Measurements from ENCODE around the gene JAKMIP1.

The JAKMIP1 gene

DNA sequence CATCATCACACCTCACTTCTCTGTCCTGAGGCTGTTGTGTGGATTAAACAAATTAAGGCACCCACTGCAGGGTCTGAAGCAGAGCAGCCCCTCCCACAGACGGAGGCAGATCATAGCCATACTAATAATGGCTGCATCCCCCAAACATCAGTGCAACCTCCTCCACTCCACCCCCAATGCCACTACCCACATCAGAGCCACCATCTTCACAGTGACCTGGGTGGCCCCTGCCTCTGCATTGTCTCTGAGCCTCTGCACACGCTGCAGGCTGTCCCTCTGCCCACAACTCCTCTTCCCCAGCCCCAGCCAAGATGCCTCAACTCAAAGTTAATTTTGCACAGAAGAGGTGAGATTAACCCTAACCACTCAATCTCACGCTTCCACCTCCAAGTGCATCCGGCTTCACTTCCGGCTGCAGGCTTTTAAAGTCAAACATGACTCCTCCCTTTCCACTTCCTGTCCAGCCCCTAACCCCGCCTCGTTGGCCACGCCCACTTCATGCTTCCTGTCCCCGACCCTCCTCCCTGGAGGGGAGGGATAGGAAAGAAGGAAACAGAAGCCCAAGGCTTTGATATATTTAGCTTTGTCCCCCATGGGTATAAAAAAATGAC is 22.7 kb downstream of the JAKMIP1 start:
- peak; percentile 17 for DNase-seq

DNA sequence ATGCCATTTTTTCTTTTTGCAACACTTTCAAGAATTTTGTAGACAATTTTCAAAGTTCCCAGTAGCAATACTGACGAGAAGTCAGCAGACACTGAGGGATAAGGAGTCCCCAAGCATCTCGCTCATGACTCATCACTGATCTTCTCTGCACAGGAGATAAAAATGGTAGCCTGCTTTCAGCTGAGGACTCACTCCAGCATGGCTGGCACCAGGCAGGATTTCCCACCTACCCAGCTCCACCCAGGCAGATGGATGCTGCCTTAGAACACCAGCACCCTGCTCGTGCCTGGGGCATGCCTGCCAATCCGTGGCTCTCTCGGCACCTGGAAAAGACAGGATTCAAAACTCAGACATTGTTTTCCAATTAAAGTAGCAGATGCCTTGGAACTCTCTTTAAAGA is 24.9 kb downstream of the JAKMIP1 start:
- no peak for DNase-seq

DNA sequence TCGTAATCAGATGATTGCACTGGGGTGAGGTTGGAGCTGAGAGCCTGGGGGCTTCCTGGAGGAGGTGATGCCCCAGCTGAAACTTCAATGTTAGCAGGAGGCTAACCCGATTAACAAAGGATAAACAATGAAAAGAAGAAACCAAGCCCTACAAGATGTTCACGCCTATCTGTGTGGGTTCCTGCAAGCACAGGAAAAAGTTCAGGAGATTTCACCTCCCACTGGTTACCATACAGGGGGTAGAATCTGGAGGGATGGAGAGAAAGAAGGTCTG is 27.5 kb downstream of the JAKMIP1 start:
- DNase-seq: no peak

DNA sequence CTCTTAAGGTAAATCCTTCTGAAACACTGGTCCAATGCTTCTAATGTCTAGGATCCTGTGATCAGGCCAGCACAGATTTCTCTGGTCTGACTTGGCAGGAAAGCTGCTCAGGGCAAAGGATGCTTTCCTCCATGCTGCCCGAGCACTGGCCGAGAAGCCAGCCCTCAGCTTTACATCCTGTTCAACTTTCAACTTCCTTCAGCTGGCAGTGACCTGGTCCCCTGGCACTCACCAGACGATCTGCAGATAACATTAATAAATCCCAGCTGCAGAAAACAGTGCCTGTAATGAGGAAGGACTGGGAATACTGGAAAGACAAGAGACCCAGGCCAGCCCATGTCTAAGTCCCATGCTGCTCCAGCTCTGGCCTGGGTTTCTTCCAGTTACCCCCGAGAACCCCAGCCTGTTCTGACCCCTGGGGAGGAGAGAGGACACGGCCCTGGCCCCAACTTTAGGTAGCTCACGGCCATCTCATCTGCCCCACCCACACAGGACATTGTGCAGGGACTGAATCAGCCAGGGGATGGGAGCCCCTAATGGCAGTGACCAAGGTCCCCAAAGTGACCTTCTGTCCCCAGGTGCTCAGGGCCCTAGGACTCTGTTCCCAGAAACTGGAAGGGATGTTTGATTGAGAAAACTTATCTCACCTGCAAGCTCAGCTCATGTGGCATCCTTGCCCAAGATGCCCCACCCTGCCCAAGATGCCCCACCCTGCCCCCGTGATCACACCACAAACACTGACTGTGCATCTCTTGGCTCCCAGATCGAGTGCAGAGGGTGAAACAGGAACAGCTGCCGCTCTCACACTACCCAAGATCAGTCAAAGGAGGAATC is 28.0 kb downstream of the JAKMIP1 start:
- peak; percentile 8 for DNase-seq

DNA sequence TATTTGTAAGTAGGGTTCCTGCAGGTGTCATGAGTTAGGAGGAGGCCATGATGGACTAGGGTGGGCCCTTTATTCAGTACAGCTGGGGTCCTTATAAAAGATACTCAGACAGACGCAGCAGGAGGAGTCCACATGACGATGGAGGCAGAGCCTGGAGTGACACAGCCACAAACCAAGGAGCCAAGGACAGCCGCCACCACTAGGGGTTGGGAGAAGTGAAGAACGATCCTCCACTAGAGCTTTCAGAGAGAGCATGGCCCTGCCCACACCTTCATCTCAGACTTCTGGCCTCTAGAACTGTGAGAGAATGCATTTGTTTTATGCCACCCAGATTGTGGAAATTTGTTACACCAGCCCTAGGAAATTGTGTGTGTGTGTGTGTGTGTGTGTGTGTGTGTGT is 31.1 kb downstream of the JAKMIP1 start:
- DNase-seq: no peak

DNA sequence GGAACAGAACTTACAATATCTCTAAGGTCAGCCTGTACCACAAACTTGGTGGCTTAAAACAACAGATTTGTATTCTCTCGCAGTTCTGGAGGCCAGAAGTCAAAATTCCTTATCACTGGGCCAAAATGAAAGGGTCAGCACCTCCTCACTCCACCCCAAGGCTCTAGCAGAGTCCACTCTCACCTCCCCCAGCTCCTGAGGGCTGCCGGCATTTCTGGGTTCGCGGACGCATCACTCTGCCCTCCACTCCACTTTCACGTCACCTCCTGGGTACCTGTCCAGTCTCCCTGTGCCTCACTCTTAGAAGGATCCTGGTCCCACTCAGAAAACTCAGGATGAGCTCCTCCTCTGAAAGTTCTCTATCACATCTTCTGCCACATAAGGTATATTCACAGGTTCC is 34.6 kb downstream of the JAKMIP1 start:
- no peak for DNase-seq

DNA sequence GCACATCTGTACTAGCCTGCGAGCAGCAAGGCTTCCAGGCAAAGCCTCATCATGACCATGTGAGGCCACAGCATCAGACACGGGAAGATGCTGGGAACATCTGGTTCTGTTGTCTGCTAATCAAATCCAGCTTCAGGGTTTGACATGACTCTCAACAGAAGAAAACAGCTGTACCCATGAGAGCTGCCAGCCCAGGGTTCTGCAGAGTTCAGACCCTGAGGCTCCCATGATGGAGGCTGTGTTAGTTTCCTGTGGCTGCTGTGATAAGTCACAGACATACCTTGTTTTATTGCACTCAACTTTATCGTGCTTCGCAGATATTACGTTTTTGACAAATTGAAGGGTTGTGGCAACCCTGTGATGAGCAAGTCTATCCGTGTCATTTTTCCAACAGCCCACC is 37.5 kb downstream of the JAKMIP1 start:
- DNase-seq: no peak

DNA sequence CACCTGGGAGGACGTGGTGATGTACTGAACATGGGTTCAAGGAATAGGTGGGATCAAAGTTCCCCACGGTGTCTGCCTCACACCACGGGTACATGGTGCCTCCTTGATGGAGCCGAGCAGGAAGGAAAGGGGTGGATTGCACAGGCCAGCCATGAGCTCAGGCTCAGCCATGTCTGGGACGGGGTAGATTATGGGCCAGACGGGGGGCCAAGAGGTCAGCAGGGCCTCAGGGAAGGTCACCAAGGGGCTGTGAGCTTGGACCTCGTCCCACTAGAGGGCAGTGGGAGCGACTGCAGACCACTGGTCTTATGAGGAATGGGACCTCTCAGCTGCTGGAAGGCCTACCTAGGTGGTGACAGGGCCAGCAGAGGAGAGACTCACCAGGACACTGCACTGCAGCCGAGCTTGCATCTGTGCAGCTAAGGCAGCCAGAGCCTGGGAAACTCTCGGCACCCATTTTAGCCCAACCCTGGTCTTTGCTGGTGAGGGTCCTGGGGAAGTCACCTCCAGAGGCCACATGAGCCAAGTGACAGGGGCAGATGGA is 38.4 kb downstream of the JAKMIP1 start:
- no peak for DNase-seq

DNA sequence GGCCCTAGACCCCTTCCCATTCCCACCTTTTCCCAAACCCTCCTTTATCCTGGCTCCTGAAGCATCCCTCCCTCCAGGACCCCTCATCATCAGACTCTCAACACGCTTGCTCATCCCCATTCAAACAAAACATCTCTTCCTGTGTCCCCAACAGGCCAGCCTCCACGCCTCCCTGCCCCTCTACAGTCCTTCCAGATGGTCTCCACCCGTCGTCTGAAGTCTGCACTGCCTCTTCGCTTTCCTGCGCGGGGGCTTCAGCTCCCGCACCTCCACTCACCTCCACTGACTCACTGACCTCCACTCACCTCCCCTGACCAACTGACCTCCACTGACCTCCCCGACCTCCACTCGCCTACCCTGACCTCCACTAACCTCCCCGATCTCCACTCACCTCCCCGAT is 39.8 kb downstream of the JAKMIP1 start:
- DNase-seq: no peak

DNA sequence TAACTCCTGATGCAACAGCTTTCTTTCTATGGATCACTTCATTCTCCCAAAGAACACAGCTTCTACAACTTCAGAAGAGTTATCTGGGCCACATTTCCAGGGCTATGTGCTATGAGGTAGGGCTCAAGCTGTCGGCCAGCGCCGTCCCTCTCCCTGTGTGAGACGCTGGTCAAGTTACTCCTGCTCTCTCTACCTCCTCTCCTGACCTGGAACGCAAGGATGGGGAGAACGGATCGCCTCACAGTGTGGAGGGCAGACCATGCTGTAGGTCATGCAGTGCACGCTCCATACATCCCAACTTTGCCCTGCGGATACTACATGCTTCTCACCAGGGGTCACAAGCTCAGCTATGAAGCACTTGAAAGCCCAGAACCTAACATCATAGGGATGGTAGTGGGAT is 42.4 kb downstream of the JAKMIP1 start:
- no peak for DNase-seq

DNA sequence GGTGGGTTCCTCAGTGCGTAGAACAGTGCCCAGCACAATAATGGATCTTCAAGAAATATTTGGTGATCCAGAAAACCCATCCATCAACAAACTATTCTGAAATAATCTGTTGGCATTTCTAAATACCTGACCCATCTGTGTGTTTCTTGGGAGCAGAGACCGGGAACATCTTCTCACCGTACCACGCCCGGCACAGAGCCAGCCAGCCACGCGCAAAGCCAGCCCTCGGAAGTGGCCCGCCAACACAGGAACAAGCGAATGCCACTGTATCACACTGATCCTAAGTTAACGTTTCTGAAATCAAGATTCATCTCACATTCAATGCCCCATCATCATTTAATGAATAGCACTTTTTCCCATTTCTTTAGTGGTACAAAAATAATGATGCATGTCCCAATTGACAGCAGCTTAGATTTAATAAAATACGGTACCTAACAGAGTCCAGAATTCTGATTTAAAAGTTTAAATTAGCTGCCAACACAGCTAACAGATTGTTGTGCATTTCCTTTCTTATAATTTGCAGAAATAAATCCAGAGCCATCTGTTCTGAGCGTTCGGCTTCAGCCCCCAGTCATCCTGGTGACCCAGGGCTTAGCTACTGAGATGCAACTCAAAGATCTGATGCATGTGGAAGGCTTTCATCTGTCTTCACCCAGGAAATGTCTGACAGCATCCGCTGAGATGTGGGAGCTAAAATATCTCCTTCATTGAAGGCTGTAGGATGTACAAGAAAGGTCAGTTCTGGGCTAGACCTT is 44.2 kb downstream of the JAKMIP1 start:
- DNase-seq: no peak

DNA sequence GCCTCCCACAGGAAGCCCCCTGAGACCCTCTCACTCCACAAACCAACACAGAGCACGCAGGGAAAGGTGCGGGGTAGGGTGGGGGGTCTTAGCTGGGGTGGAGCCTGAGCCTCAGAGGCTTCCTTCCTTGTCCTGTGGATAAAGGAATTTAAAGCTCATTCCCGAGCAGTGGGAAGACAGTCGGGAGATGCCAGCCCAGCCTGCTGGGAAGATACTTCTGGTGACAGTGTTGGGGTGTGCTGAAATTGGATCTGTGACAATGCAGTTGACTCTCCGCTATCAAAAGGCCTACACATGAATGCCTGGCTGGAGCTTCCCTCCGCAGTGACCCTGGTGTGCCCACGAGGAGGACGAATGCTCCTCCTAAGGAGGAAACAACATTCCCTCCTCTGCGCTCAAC is 45.5 kb downstream of the JAKMIP1 start:
- DNase-seq: no peak

DNA sequence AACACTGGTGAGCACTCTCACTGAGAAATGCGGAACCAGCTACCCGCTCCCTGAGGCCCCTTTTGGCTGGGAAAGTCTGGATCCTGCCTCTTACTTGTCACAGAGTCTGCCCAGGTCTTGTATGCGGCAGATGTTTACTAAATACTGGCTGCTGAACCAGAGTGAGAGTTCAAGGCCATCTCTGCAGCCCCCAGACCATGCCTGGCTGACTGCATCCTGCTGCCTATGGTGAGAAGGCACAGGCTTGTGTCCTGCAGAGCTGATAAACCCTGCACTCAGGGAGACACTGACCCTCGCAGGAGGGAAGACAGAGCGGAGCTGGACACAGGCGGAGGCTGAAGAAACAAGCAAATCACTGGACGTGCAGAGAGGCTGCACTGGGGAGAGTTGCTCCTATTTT is 46.5 kb downstream of the JAKMIP1 start:
- DNase-seq: no peak

DNA sequence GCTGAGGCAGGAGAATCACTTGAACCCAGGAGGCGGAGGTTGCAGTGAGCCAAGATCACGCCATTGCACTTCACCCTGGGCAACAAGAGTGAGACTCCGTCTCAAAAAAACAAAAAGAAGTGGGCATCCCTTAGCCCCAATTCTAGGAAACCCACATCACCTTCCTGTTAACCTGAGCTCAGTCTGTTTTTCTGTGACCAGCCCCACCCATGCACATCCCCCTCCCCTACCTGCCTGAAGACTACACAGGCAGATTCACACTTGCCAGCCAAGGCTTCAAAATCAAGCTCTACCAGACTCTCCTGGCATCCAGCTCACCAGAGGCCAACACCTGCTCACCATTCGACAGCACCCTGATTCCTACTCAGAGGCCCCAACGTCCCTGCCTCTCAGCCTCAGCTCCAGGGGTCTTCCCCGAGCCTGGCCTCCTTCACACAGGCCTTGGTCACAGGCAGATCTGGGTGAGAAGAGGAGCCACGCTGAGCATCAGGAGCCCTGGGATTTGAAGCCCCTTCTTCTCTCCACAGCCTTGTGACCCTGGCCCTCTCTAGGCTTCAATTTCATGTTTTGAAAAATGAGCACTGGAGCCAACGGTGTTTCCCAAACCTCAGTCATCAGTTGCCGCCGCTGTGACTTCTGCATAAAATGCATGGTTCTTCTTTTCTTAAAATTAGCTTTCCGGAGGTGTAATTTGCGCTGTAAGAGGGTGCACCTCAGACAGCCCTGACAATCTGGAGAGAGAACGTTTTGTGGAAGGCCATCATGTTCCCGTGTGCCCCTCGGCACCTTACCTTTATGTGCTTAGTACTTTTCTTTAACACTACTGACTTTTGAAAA is 47.3 kb downstream of the JAKMIP1 start:
- no peak for DNase-seq

DNA sequence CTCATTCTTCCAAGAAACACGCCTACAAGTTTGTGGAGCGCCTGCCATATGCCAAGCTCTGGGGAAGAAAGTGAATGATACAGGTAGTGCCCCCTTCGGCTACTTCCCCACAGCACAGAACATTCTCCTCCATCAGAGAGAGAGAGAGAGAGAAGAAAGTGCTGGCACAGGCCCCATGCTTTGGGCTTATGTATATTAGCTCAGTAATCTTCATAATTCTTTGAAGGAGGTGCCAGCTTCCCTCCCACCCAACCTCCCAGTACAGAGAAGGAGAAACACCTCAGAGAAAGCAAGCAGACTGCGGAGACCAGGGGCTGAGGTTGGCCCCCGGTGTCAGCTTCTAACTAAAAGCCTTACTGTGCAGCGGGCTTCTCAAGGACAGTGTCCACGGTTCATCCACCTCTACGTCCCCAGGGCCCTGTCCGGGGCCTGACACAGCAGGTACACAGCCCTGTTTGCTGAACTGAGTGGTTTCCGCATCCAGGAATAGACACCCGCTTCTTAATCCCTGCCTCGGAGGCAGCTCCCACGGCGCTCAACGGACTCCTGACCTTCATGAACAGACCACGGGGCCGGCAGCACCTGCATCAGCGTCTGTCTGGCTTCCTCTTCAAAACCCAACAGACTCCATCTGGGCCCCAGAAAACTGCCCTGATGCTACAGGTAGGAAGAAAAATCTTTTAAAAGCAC is 50.2 kb downstream of the JAKMIP1 start:
- DNase-seq: no peak

DNA sequence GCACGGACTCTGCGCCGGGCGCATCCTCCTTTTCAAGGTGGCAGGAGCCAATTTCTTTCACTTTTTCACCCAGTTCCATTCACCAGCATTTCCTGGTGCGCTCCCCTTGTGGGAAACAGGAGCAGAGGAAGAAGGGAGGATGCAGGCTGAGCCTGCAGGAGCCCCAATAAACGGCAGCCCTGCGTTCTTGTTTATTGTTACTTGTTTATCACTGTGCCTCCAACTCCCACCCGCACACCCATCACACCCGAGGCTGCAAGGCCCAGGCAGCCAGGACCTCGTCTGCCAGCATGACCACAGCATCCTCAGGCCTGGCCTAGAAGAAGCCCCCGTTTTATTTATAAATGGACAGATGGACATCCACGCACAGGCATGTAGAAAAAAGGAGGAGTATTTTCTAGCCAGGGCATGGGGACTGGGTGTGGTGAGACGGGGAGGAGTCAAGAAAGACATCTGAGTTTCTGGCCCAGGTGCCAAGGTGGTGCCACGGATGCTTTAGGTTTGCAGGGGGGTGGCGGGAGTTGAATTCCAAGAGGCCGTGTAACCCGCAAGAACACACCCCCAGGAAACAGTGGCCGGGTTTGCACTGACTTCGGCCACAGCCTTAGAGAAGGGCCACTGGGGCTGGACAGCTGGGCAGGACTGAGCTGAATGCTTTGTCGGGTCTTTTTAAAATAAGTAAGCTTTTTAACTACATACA is 51.7 kb downstream of the JAKMIP1 start:
- no peak for DNase-seq

DNA sequence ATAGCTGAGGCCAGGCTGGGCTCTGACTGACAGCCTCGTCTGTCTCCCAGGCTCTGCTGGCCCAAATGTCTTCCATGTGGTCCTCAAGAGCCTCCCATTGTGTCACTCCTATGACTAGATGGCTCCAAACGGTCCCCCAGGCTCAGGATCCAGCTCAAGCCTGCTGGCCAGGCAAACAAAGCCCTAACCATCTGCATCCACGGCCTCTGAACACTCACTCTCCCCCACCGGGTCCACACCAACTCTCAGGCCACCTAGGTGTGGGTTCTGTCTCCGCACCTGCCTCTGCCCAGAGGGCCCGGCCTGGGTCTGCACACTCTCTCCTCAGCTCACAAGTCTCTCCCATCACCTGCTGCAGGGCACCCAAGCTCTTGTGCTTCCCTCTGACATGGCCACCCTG is 52.9 kb downstream of the JAKMIP1 start:
- DNase-seq: no peak

DNA sequence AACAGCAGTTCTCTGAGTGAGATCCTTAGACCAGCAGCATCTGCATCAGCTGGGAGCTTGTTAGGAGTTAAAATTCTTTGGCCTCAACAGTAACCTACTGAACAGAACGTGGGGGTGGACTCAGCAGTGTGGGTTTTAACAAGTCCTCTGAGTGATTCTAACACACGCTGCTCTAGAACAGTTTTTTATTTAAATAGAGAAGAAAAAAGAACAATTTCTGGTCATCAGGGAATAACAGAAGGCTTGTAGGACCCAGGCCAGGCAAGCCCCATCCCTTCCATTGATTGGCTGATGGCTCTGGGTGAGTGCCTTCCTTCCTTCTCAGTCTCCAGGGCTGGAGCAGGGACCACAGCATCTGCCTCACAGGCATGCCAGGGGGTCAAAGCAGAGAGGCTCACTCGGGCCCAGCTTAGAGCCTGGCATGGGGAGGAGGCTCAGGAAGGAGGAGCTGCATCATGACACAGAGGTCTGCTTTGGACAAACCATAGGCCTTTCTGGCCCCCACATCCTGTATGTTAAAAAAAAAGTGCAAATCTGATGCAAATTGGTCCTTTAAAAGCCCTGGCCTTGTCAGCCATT is 56.7 kb downstream of the JAKMIP1 start:
- DNase-seq: no peak

DNA sequence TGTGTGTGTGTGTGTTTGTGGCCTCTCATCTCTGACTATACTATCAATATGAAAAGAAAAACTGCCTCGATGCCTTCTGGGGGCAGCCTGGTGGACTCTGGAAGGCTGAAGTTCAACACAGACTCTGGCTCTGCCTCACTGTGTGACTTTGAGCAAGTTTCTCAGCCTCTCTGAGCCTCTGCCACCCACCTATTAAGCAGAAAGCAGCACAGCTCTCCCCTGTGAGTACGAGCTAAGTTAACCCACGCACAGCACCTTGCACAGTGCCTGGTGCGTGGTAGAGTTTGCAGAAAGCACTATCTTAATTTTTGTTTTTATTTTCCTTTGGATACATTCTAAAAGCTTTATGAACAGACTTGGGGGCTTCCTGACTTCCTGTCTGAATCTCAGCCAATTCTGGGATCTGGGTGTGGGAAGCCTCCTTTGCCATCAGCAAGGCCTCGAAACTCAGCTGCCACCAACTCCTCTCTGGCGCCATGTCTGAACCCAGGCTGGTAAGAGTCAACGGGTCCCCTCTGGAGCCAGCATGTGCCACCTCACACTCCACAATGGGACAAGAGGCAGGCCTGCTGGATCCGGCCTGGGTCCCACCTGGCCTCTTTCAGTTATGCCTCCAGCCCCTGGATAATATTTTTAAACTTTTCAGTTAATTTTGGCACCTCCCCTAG is 57.3 kb downstream of the JAKMIP1 start:
- DNase-seq: no peak

DNA sequence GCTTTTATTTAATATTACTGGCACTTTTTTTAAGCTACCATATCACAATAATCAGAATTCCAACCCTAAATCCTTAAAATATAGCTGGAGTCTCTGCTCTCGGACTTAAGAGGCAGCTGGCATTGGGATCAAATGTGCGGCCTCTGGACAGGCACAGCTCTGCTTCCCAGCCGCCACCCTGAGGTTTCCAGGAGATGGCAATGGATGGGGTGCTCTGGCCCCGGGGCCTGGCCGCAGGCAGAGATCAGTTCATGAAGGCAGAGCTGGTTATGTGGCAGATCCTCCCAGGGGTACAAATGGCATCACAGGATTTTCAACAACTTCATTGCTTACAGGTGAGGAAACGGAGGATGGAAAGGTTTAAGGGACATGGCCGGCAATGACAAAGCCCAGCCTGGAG is 57.8 kb downstream of the JAKMIP1 start:
- no peak for DNase-seq

DNA sequence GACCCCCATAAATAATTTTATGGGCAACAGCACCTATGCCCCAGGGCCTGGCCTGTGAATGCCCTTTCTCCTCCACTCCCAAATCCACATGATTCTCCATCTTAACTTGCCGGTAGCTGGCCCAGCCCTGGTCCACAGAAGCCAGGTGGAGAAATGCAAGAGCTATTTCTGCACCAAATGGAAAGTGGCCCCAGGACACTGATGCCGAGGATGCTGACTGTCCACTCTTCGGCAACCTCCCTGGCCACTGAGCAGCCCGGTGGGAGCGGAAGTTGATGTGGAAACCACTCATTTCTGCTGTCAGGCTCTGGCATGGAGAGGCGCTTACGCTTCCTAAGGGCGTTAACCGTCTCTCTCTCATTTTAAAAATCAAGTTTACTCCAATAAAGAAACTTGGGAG is 58.8 kb downstream of the JAKMIP1 start:
- no peak for DNase-seq
